Superior temporal gyrus (tissue), 1 donor: ENCODE results near the gene KAZN.
A peak's percentile ranks its signal among the peaks of the same experiment; 100 is the strongest.

Experiments
- DNase-seq: peaks from one replicate; pipeline ENCODE4 v3.0.0-alpha.2; 2016; ENCODE audit errors: extremely low spot score

Gene KAZN

DNA sequence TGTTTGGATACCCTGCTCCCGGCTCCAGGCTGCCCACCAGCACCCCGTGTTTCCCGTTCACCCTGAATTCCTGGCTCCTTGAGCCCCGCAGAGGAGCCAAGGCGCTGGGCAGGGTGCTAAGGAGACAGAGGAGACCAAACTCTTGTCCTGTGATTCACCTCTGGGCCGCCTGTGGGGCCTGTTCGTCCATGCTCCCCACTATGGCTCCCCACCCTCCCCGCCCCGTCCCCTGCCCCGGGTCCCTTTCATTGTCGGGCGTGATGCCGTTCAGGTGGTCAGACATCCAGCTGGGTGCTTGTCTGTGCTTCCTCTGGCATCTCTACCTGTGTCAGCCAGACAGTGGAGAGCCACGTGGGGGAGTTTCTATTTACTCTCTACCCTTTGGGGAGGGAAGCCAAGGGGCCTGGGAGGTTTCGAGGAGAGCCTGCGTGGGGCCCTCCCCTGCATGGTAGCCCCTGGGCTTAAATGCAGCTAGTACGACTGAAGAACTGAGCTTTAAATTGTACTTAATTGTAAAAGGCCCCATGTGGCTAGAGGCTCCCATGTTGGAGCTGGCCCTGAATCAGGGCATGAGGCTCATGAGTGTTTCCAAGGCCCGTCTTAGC, 333.7 kb downstream of the KAZN start:
- no peak for DNase-seq

DNA sequence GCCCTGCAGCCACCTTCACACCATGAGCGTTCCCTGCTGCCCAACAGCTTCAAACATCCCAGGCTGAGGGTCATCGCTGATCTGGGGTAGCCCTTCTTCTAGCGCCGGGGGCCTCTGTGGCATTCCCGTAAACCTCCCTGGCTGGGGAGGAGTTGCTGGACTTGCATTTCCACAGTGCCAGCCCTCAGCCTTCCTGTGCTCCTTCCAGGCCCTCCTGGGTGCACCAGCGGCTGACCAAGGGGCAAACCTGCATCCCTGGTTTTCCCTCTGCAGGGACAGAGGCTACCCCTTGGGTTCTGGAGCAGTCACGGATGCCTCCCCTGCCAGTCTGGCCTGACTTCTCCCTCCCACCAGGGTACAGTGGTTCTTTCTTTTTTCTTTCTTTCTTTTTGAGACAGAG, 336.4 kb downstream of the KAZN start:
- DNase-seq: no peak

- DNase-seq: no peak
These were observed 338.3 kb downstream of the KAZN start for GRCh38 chr1:14936815-14937214.

- no peak for DNase-seq
These were observed 338.9 kb downstream of the KAZN start for GRCh38 chr1:14937288-14937949.

GRCh38 chr1:14939527-14940284, 341.2 kb downstream of the KAZN start:
- no peak for DNase-seq

- no peak for DNase-seq
These were observed 341.9 kb downstream of the KAZN start for GRCh38 chr1:14940285-14940870.

GRCh38 chr1:14941864-14942263, 343.4 kb downstream of the KAZN start:
- no peak for DNase-seq

DNA sequence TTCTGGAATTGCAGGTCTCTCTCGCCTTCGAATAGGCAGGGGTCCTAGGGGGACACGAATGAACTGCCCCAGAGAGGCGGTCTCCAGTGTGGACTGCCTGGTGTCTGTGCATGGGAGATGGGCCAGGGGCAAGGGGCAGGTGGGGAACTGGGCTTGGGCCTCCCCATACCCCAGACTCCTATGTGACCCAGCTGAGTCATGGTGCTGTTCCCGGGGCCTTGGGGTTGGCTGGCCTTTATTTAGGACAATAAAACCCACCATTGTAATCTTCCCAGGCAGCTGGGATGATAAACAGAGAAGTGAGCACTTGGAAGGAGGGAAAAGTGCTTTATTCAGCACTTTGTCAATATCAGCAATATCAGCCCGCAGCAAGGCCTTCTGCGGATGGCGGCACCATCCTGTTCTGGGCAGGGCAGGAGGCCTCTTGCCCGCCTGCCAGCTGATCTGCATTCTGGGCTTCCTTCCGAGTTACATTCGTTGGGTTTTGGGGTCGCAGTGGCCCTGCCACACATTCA, 346.0 kb downstream of the KAZN start:
- DNase-seq: peak; percentile 80

DNA sequence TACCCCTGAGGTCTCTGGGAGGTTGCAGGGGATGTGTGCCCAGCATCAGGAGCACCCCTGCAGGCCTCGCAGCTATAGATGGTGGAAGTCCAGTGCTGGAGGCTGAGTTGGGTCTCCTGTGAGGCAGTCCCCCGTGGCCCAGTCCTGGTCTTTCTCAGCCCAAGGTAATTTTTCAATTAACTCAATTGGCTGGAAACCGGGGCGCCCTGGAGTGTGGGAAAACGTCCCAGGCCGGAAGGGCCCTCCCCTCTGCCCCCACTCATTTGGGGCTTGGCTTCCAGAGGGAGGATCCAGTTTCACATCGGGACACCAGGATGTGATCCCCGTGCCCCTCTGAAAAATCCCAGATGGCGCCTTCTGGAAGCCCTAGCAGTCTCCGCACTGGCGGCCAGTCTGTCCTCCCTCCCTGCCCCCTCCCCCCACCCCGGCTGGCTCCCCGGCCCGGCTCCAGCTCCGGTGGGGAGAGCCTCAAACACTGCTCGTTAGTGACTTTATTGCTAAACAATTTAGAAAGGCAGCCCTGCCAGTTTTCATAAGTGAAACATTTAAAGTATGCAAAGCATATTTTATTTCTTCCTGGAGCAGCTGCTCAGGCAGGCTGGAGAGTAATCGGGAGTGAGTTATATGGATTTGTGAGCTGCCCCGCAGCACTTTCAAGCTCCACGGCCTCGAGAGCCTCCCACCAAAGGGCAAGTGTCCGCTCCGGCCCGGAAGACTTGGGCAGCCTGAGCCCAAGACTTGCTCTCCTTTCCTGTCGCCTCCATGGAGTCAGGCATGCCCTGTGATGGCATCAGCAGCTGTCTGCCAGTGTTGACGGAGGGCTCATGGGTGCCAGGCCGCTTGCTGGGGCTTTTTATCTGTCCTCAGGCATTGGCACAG, 346.9 kb downstream of the KAZN start:
- DNase-seq: peak; percentile 66

DNA sequence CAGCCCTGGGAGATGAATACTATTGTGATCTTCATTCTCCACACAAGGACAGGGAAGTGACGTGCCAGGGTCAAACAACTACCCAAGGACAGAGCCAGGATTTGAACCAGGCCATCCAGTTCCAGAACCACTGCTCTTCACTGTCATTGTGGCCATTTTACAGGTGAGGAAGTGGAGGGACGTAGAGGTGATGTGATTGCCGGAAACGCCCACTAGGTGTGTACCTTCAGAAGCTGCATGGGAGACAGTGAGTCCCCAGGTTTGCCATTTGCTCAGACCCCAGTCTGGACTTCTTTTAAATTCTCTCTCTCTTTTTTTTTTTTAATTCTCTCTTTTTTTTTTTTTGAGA, 347.5 kb downstream of the KAZN start:
- no peak for DNase-seq

DNA sequence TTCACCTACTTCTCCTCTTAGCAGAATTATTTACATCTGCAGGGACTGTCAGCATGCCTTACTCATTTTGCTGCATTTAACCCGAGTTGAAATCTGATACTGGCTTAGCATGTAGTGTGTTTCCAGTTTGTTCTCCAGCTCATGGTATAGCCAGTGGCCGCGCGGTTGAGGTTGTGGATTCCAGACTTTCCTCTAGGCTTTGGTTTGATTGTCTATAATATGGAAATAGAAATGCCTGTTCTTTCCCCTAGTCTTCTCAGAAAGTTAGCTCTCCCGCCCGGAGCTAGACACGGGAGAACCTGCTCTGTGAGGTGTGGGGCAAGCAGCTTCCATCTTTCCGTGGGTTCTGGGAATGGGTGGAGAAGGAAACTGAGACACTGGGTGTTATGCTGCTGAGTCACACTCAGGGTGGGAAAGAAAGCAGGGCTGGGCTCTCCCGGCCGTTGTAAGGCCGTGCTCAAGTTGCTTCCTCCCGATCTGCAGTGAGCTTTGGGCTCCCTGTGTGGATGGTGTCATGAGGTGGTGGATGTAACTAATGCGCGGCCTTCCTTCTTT, 348.3 kb downstream of the KAZN start:
- DNase-seq: no peak

GRCh38 chr1:14947421-14947820, 348.9 kb downstream of the KAZN start:
- DNase-seq: no peak

GRCh38 chr1:14948112-14948652, 349.7 kb downstream of the KAZN start:
- no peak for DNase-seq

GRCh38 chr1:14949270-14949835, 350.9 kb downstream of the KAZN start:
- DNase-seq: no peak

DNA sequence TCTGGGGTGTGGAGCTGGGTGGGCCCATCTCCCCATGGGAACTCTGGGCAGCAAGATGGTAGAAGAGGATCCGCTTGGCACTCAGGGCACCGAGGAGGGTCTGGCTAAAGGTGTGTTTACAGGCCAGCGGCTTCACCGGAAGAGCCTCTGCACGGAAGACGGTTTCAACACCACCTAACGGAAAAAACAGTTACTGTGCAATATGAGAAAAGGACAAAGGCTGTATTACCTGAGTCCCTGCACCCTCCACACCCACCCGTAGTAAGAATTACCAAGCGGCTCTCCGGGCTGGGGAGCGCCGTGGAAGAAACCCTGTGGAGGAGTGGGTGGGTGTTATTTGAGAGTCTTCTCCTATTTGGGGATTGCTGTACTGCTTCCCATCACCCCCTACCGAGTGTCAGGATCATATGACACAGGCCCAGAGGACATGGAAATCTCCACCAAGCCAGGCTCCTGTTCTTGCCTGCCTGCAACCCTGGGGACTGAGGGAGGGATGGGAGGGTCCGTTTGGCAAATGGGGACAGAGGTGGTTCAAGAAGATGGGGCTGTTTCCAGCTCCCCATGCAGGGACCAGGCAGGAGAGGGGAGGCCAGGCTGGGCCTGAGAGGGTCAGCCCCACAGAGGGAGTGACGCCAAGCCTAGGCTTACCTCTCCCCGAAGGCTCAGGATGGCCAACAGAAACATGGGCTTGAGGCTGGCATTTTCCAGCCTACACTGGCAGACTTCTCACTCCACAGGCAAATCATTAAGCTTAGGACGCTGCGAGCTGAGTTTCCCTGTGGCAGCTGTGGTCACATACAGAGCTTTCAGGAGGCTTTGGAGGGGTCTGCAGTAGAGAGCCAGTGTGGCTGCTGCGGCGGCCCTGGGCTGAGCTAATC, 351.6 kb downstream of the KAZN start:
- DNase-seq: peak; percentile 24

GRCh38 chr1:14951766-14952165, 353.3 kb downstream of the KAZN start:
- DNase-seq: no peak

- no peak for DNase-seq
These were observed 354.3 kb downstream of the KAZN start for GRCh38 chr1:14952626-14953314.

GRCh38 chr1:14954210-14954609, 355.7 kb downstream of the KAZN start:
- DNase-seq: no peak

DNA sequence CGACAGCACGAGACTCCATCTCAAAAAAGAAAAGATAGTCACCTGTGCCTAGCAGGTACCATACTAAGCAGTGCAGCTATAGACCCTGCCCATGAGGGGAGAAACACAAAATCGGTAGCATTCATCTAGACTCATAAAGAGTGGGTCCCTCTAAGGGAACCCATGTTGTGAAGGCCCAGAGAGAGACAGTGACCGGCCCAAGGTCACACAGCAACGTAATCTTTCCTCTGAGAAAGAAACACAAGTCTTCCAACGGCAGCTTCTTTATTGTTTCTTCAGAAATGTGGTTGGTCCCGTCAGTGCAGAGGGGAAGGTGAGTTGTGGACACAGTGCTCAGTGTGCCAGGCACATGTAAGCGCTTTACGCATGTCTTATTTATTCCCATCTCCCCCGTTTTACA, 356.4 kb downstream of the KAZN start:
- DNase-seq: no peak
